Spleen (tissue), 11 donors: ENCODE results near the gene C5. TPM values are rescaled to one million over a fixed set of nuclear protein-coding genes. Genes with fewer than 3 reads are reported as not detected.
"Not testable (repeated sequence)": the region's sequence is repeated elsewhere in the genome, so short reads cannot be mapped to it uniquely, and the experiment has no call there.

Experiments used
- DNase-seq: peaks from one replicate; pipeline ENCODE4 v3.0.0-alpha.2; 2020
- H3K27ac ChIP-seq, 8 donors: fragments of 200-600 bp; sonication (generic) in 7 of 8; 1 replicate in 4 of 8; 2 replicates in 4 of 8; pipeline versions ENCODE4 v1.5.0 to v1.8.0; 2016 to 2021; ENCODE audit warnings: inconsistent platforms in 4 of 8, mild to moderate bottlenecking in 4 of 8, moderate library complexity in 1 of 8
- H3K27me3 ChIP-seq, 7 donors: fragments of 200-600 bp; sonication (generic) in 6 of 7; replicated peaks in 1 of 7; 1 replicate in 4 of 7; 2 replicates in 3 of 7; pipeline versions ENCODE4 v1.5.0 to v1.8.0; 2016 to 2021; ENCODE audit warnings: inconsistent platforms in 3 of 7, mild to moderate bottlenecking in 1 of 7
- H3K36me3 ChIP-seq, 6 donors: fragments of 200-600 bp; sonication (generic) in 5 of 6; 1 replicate in 4 of 6; 2 replicates in 2 of 6; pipeline versions ENCODE4 v1.5.0 to v1.8.0; 2016 to 2021; ENCODE audit warnings: inconsistent platforms in 2 of 6
- H3K4me1 ChIP-seq, 6 donors: fragments of 200-600 bp; sonication (generic) in 5 of 6; 1 replicate in 3 of 6; 2 replicates in 3 of 6; pipeline versions ENCODE4 v1.5.0 to v1.8.0; 2016 to 2021; ENCODE audit warnings: inconsistent platforms in 3 of 6
- H3K4me3 ChIP-seq, 8 donors: fragments of 200-600 bp; sonication (generic) in 7 of 8; 1 replicate in 4 of 8; 2 replicates in 4 of 8; pipeline versions ENCODE4 v1.5.0 to v1.8.0; 2016 to 2021; ENCODE audit warnings: inconsistent platforms in 4 of 8, mild to moderate bottlenecking in 4 of 8, moderate library complexity in 2 of 8
- H3K9me3 ChIP-seq, 8 donors: fragments of 200-600 bp; sonication (generic) in 7 of 8; 1 replicate in 4 of 8; 2 replicates in 4 of 8; pipeline versions ENCODE4 v1.5.0 to v1.8.0; 2016 to 2021; ENCODE audit warnings: inconsistent platforms in 4 of 8
- CTCF ChIP-seq, 11 experiments: fragments of 200-600 bp in 7 of 11; fragments of 450-650 bp in 4 of 11; sonication (generic) in 4 of 11; IDR thresholded peaks in 8 of 11; conservative IDR thresholded peaks in 3 of 11; 1 replicate in 7 of 11; 2 replicates in 4 of 11; pipeline versions ENCODE4 v1.4.0 to v1.8.0; 2016 to 2021; ENCODE audit warnings: antibody characterized with exemption in 11 of 11, inconsistent platforms in 4 of 11, mild to moderate bottlenecking in 1 of 11
- POLR2A ChIP-seq, 3 donors: fragments of 450-650 bp; IDR thresholded peaks; one replicate each; pipeline ENCODE4 v1.5.1; 2017; ENCODE audit warnings: antibody characterized with exemption in 3 of 3, mild to moderate bottlenecking in 1 of 3
- POLR2AphosphoS5 ChIP-seq, 3 donors: sonication (generic); formaldehyde crosslinking; IDR thresholded peaks; one replicate each; pipeline ENCODE4 v1.5.1; 2017; ENCODE audit warnings: antibody characterized with exemption in 3 of 3
- WGBS, 5 donors: extraction: QIAGEN DNeasy Blood & Tissue Kit in 3 of 5; methylation state at CpG; one replicate each; pipeline versions ENCODE4 v1.1.5 to v1.1.7; 2013 to 2018; 5-methylcytosine and 5-hydroxymethylcytosine counted together
- intact Hi-C: fragments of 100-400 bp; cut with DNase I; formaldehyde crosslinking; loops from one replicate; pipeline ENCODE4 v1.15.0; 2023; ENCODE audit warnings: low total_unique reads
- polyA plus RNA-seq, 3 donors: library from polyadenylated mRNA; stranded (reverse); fragments of 200-250 nt; gene quantifications; one replicate each; pipeline ENCODE4 v1.2.1, GENCODE V29; 2013
- total RNA-seq, 7 donors: library from RNA; depleted of rRNA in 3 of 7; stranded (reverse); fragments of >200 nt in 3 of 7; fragmentation: NEBNext Ultra II Directional in 4 of 7; extraction: Animal tissue kit (Norgen Biotek cat#: 25700) in 4 of 7; gene quantifications; one replicate each; pipeline versions ENCODE4 v1.1.0 to v1.2.1, GENCODE V29; 2016 to 2021
- donor health status: healthy with polysubstance abuse.
- donor health status: DM: no; HTN: no; CAD: no; lungs with moderate emphysema.
- donor health status: DM: no; HTN: no; CAD: no.
- donor health status: Bipolar disorder and iron deficiency.
- donor health status: healthy.
- donor health status: DM: no; HTN: no; CAD: no.
- donor health status: DM: yes; HTN: yes; CAD: no.

Gene C5
- total and polyA plus RNA-seq, 10 donors = 1.2 to 10.4 (median 2.9) TPM

DNA sequence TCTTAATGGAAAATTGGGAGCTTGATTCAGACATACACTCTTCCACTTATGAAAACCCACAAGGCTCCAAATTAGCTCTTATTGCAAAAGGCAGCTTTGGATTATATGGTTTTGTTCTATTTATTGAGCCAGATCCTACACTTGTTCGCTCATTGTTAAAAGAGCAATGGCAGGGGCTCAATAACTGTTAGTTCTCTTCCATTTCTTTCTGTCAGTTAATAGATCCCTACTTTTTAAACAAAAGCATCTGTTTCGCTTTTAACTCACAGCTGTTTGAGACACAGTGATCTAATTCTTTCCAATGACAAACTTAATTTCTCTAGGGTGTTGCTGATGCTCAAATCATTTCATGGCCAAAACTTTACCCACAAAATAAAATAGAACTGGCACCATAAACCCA, 11.7 kb downstream of the C5 start:
- Histone ChIP-seq H3K27ac (no peak overlapping the region), H3K4me1 (no peaks in the 10 kb centered on the region), H3K27me3 (no peaks in the 10 kb centered on the region), H3K4me3 (no peak overlapping the region), H3K9me3 (peaks cover 0 to 10% (median 0%) of the 10 kb centered on the region in 8 donors), H3K36me3 (no peaks in the 10 kb centered on the region)
- intact Hi-C loops = no loop called here
- no peak for TF ChIP-seq POLR2A (IDR thresholded peaks at IDR 0.05)
- no peak for TF ChIP-seq POLR2AphosphoS5 (IDR thresholded peaks at IDR 0.05)
- no peak for TF ChIP-seq CTCF (IDR thresholded peaks at IDR 0.05 in 8 of 11, conservative IDR thresholded peaks at IDR 0.05 in 3 of 11)
- WGBS, 5 donors = 96 to 100% (median 98%) methylated on average over 2 of the region's 2 CpGs
- no peak for DNase-seq

DNA sequence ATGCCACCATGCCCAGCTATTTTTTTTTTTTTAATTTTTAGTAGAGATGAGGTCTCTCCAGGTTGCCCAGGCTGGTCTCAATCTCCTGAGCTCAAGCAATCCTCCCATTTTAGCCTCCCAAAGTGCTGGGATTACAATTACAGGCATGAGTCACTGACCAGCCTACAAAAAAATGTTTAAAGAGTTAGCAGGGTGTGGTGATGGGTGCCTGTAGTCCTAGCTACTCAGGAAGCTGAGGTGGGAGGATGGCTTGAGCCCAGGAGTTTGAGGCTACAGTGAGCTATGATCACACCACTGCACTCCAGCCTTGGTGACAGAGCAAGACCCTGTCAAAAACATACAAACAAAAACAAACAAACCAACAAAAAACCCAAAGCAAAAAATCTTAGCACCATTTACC, 14.4 kb downstream of the C5 start:
- H3K4me3 ChIP-seq, H3K9me3 ChIP-seq, intact Hi-C loops, H3K36me3 ChIP-seq, H3K4me1 ChIP-seq, DNase-seq, H3K27me3 ChIP-seq, H3K27ac ChIP-seq: not testable (repeated sequence)

GRCh38 chr9:121034529-121034928, 15.5 kb downstream of the C5 start:
- Histone ChIP-seq H3K27me3 (no peaks in the 10 kb centered on the region), H3K4me1 (no peaks in the 10 kb centered on the region), H3K9me3 (peaks cover 0 to 10% (median 0%) of the 10 kb centered on the region in 8 donors), H3K36me3 (no peaks in the 10 kb centered on the region), H3K27ac (no peak overlapping the region), H3K4me3 (no peak overlapping the region)
- no peak for DNase-seq
- intact Hi-C loops = no loop called here
- WGBS, 5 donors = 75 to 90% (median 87%) methylated on average over 2 of the region's 2 CpGs
- no peak for TF ChIP-seq POLR2A (IDR thresholded peaks at IDR 0.05)
- no peak for TF ChIP-seq POLR2AphosphoS5 (IDR thresholded peaks at IDR 0.05)
- no peak for TF ChIP-seq CTCF (IDR thresholded peaks at IDR 0.05 in 8 of 11, conservative IDR thresholded peaks at IDR 0.05 in 3 of 11)

- 50 to 73% (median 72%) methylated on average over 1 of the region's 1 CpG for WGBS, 5 donors
- TF ChIP-seq CTCF (IDR thresholded peaks at IDR 0.05 in 8 of 11, conservative IDR thresholded peaks at IDR 0.05 in 3 of 11) (no peak), POLR2AphosphoS5 (IDR thresholded peaks at IDR 0.05) (no peak), POLR2A (IDR thresholded peaks at IDR 0.05) (no peak)
Measured at GRCh38 chr9:121029469-121029868, 20.6 kb downstream of the C5 start.

GRCh38 chr9:121028285-121028684, 21.8 kb downstream of the C5 start:
- H3K27ac ChIP-seq, intact Hi-C loops, DNase-seq, H3K36me3 ChIP-seq, H3K4me1 ChIP-seq, H3K9me3 ChIP-seq, H3K4me3 ChIP-seq, H3K27me3 ChIP-seq: not testable (repeated sequence)
- WGBS, 5 donors = 73 to 87% (median 75%) methylated on average over 4 of the region's 4 CpGs

More at GRCh38 chr9:121029469-121029868, 20.6 kb downstream of the C5 start:
- Histone ChIP-seq H3K27me3 (no peaks in the 10 kb centered on the region), H3K36me3 (no peaks in the 10 kb centered on the region), H3K27ac (no peak overlapping the region), H3K9me3 (no peaks in the 10 kb centered on the region), H3K4me3 (no peak overlapping the region), H3K4me1 (no peaks in the 10 kb centered on the region)
- intact Hi-C loops = no loop called here
- DNase-seq = no peak
